ENCODE measurements around the gene PKD1.
"Not testable (repeated sequence)": the region's sequence is repeated elsewhere in the genome, so short reads cannot be mapped to it uniquely, and the experiment has no call there.

Gene PKD1

GRCh38 chr16:2101581-2101980, 34.1 kb downstream of the PKD1 start:
- not testable (repeated sequence) for H3K27ac Mint-ChIP-seq, H3K4me3 Mint-ChIP-seq, H3K4me1 Mint-ChIP-seq, H3K9me3 Mint-ChIP-seq, H3K27me3 Mint-ChIP-seq, ATAC-seq
- H3K36me3 Mint-ChIP-seq = peaks cover 18% of the 10 kb centered on the region

- not testable (repeated sequence) for H3K27ac Mint-ChIP-seq, H3K4me1 Mint-ChIP-seq, H3K4me3 Mint-ChIP-seq, H3K9me3 Mint-ChIP-seq, ATAC-seq, H3K27me3 Mint-ChIP-seq
- peaks cover 13% of the 10 kb centered on the region for H3K36me3 Mint-ChIP-seq
Measured at GRCh38 chr16:2097689-2098088, 38.0 kb downstream of the PKD1 start.

- no peaks in the 10 kb centered on the region for H3K4me1 Mint-ChIP-seq
- H3K4me3 Mint-ChIP-seq = no peak overlapping the region
- H3K36me3 Mint-ChIP-seq = peaks cover 13% of the 10 kb centered on the region
- H3K9me3 Mint-ChIP-seq = no peaks in the 10 kb centered on the region
- no peaks in the 10 kb centered on the region for H3K27me3 Mint-ChIP-seq
- ATAC-seq = no peak
- no peak overlapping the region for H3K27ac Mint-ChIP-seq
Measured at GRCh38 chr16:2096853-2097595, 38.7 kb downstream of the PKD1 start.

GRCh38 chr16:2095918-2096582, 39.6 kb downstream of the PKD1 start:
- ATAC-seq = no peak
- no peaks in the 10 kb centered on the region for H3K27me3 Mint-ChIP-seq
- no peak overlapping the region for H3K4me3 Mint-ChIP-seq
- H3K27ac Mint-ChIP-seq = no peak overlapping the region
- no peaks in the 10 kb centered on the region for H3K4me1 Mint-ChIP-seq
- H3K36me3 Mint-ChIP-seq = peaks cover 7% of the 10 kb centered on the region
- H3K9me3 Mint-ChIP-seq = no peaks in the 10 kb centered on the region

- Mint-ChIP-seq H3K4me3 (no peak overlapping the region), H3K36me3 (peaks cover 6% of the 10 kb centered on the region), H3K27me3 (no peaks in the 10 kb centered on the region), H3K27ac (no peak overlapping the region), H3K4me1 (no peaks in the 10 kb centered on the region), H3K9me3 (no peaks in the 10 kb centered on the region)
- ATAC-seq = no peak
Measured at GRCh38 chr16:2095315-2095853, 40.3 kb downstream of the PKD1 start.

GRCh38 chr16:2093793-2094192, 41.9 kb downstream of the PKD1 start:
- Mint-ChIP-seq H3K4me3 (no peak overlapping the region), H3K27ac (no peak overlapping the region), H3K9me3 (no peaks in the 10 kb centered on the region), H3K27me3 (no peaks in the 10 kb centered on the region), H3K36me3 (peaks cover 12% of the 10 kb centered on the region), H3K4me1 (no peaks in the 10 kb centered on the region)
- ATAC-seq = no peak

- Mint-ChIP-seq H3K4me1 (no peaks in the 10 kb centered on the region), H3K4me3 (no peak overlapping the region), H3K36me3 (peaks cover 18% of the 10 kb centered on the region), H3K27me3 (no peaks in the 10 kb centered on the region), H3K9me3 (no peaks in the 10 kb centered on the region), H3K27ac (no peak overlapping the region)
- no peak for ATAC-seq
Measured at GRCh38 chr16:2092866-2093265, 42.8 kb downstream of the PKD1 start.

GRCh38 chr16:2092256-2092620, 43.5 kb downstream of the PKD1 start:
- ATAC-seq = no peak
- Mint-ChIP-seq H3K4me3 (no peak overlapping the region), H3K27ac (no peak overlapping the region), H3K9me3 (no peaks in the 10 kb centered on the region), H3K4me1 (peaks cover 3% of the 10 kb centered on the region), H3K27me3 (no peaks in the 10 kb centered on the region), H3K36me3 (peaks cover 19% of the 10 kb centered on the region)

GRCh38 chr16:2091547-2092255, 44.0 kb downstream of the PKD1 start:
- Mint-ChIP-seq H3K4me3 (no peak overlapping the region), H3K27me3 (no peaks in the 10 kb centered on the region), H3K36me3 (peaks cover 18% of the 10 kb centered on the region), H3K4me1 (peaks cover 8% of the 10 kb centered on the region), H3K9me3 (no peaks in the 10 kb centered on the region), H3K27ac (no peak overlapping the region)
- ATAC-seq = peak; percentile 31

GRCh38 chr16:2090777-2091546, 44.7 kb downstream of the PKD1 start:
- Mint-ChIP-seq H3K4me1 (peaks cover 8% of the 10 kb centered on the region), H3K27me3 (no peaks in the 10 kb centered on the region), H3K4me3 (peak overlapping the region; percentile 23), H3K9me3 (no peaks in the 10 kb centered on the region), H3K36me3 (peaks cover 18% of the 10 kb centered on the region), H3K27ac (no peak overlapping the region)
- peak; percentile 75 for ATAC-seq

- Mint-ChIP-seq H3K4me1 (peaks cover 12% of the 10 kb centered on the region), H3K9me3 (no peaks in the 10 kb centered on the region), H3K4me3 (no peak overlapping the region), H3K27ac (no peak overlapping the region), H3K36me3 (peaks cover 18% of the 10 kb centered on the region), H3K27me3 (no peaks in the 10 kb centered on the region)
- no peak for ATAC-seq
Measured at GRCh38 chr16:2090481-2090776, 45.3 kb downstream of the PKD1 start.

GRCh38 chr16:2089706-2090480, 45.8 kb downstream of the PKD1 start:
- Mint-ChIP-seq H3K9me3 (no peaks in the 10 kb centered on the region), H3K27me3 (no peaks in the 10 kb centered on the region), H3K27ac (no peak overlapping the region), H3K4me3 (no peak overlapping the region), H3K36me3 (peaks cover 23% of the 10 kb centered on the region), H3K4me1 (peaks cover 16% of the 10 kb centered on the region)
- ATAC-seq = no peak

GRCh38 chr16:2088759-2089358, 46.8 kb downstream of the PKD1 start:
- no peak overlapping the region for H3K4me3 Mint-ChIP-seq
- H3K4me1 Mint-ChIP-seq = peaks cover 16% of the 10 kb centered on the region
- H3K27ac Mint-ChIP-seq = no peak overlapping the region
- H3K36me3 Mint-ChIP-seq = peaks cover 26% of the 10 kb centered on the region
- ATAC-seq = no peak
- no peaks in the 10 kb centered on the region for H3K9me3 Mint-ChIP-seq
- H3K27me3 Mint-ChIP-seq = no peaks in the 10 kb centered on the region

Data from stimulated activated memory B cell treated with anti-CD40 and anti-IgM and Interleukin-4, amounts not matched to agents 10 μg/mL and 1 μg/mL and 100 μg/mL, for 72 hours (primary cell).